Measurements from ENCODE around the gene TSPAN11. TPM values are rescaled to one million over a fixed set of nuclear protein-coding genes. Genes with fewer than 3 reads are reported as not detected.

Gene TSPAN11
- total RNA-seq, 2 donors from 2014 or later: 0.26 to 0.66 TPM

GRCh38 chr12:31035967-31036665 lies 109.6 kb downstream of the TSPAN11 start:
- 78 to 81% methylated on average over 3 to 4 of the region's 4 CpGs for WGBS, 2 donors
- intact Hi-C loops (cut with DNase I): no loop called here
- no peaks in the 10 kb centered on the region for H3K9me3 ChIP-seq
- H3K27me3 ChIP-seq: no peaks in the 10 kb centered on the region
- no peak for TF ChIP-seq CTCF (IDR thresholded peaks at IDR 0.05)
- TF ChIP-seq POLR2A (IDR thresholded peaks at IDR 0.05): no peak
- ATAC-seq (no peak), DNase-seq (no peak)
- H3K4me3 ChIP-seq: no peak overlapping the region
- H3K4me1 ChIP-seq: no peaks in the 10 kb centered on the region
- H3K36me3 ChIP-seq (replicated peaks in 1 of 2; ENCODE audit: insufficient read depth in 1 of 2, low read depth in 2 of 2): no peaks in the 10 kb centered on the region
- H3K27ac ChIP-seq: no peak overlapping the region

DNA sequence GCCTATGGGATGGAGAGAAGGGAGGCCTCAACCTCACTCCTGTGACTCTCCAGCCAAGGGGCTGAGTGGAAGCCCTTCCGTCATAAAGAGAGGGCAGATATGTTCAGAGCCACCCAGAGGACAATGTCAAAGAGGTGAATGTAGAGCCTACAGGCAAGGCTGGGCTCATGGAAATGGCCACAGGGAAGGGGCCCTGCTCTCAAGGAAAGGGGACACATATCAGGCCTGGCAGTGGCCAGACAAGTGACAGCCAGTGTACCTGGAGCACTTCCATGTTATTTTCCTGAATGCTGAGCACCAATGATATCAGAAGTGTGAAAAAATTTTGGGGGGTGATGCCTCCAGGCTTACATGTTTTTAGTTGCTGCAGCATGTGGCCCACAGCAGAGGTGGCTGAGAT lies 110.5 kb downstream of the TSPAN11 start:
- no peaks in the 10 kb centered on the region for H3K4me1 ChIP-seq
- H3K27ac ChIP-seq: no peak overlapping the region
- H3K36me3 ChIP-seq (replicated peaks in 1 of 2; ENCODE audit: insufficient read depth in 1 of 2, low read depth in 2 of 2): no peaks in the 10 kb centered on the region
- H3K4me3 ChIP-seq: no peak overlapping the region
- H3K9me3 ChIP-seq: no peaks in the 10 kb centered on the region
- intact Hi-C loops (cut with DNase I): no loop called here
- no peaks in the 10 kb centered on the region for H3K27me3 ChIP-seq
- ATAC-seq (no peak), DNase-seq (no peak)
- 88 to 100% methylated on average over 1 of the region's 1 CpG for WGBS, 2 donors
- TF ChIP-seq CTCF (IDR thresholded peaks at IDR 0.05): no peak
- TF ChIP-seq POLR2A (IDR thresholded peaks at IDR 0.05): no peak

- no peaks in the 10 kb centered on the region for H3K36me3 ChIP-seq (replicated peaks in 1 of 2; ENCODE audit: insufficient read depth in 1 of 2, low read depth in 2 of 2)
- 81 to 84% methylated on average over 2 of the region's 2 CpGs for WGBS, 2 donors
- H3K4me1 ChIP-seq: no peaks in the 10 kb centered on the region
- intact Hi-C loops (cut with DNase I): no loop called here
- H3K9me3 ChIP-seq: no peaks in the 10 kb centered on the region
- DNase-seq: no peak
- ATAC-seq: no peak
- no peak overlapping the region for H3K27ac ChIP-seq
- no peaks in the 10 kb centered on the region for H3K27me3 ChIP-seq
- H3K4me3 ChIP-seq: no peak overlapping the region
- TF ChIP-seq CTCF (IDR thresholded peaks at IDR 0.05) (no peak), POLR2A (IDR thresholded peaks at IDR 0.05) (no peak)
These were observed 111.4 kb downstream of the TSPAN11 start for GRCh38 chr12:31037931-31038330.

DNA sequence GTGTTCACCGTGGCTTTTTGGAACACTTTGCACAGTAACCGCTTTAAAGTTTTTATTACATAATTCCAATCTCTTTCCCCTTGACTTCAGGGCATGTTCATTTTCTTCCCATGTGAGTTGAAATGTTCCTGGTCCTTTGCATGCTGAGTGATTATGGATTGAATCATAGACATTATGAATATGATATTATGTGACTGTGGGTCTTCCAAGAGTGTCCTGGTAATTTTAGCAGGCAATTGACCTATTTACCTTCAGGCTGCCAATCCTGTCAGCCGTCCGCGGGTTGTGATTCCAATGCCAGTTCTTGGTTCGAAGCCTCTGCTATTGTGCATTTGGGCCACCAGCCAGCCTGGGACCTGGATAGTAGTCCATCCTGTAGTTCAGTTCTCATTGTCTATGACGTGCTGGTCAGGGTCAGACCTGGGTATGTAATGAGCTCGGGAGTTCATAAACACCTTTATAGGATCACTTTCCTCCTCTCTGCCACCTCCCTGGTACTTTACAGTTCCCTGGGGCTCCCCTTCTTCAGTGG lies 114.6 kb downstream of the TSPAN11 start:
- H3K27ac ChIP-seq: no peak overlapping the region
- ATAC-seq (no peak), DNase-seq (no peak)
- TF ChIP-seq POLR2A (IDR thresholded peaks at IDR 0.05) (no peak), CTCF (IDR thresholded peaks at IDR 0.05) (no peak)
- WGBS, 2 donors: 89 to 91% methylated on average over 8 of the region's 8 CpGs
- H3K27me3 ChIP-seq: no peaks in the 10 kb centered on the region
- H3K9me3 ChIP-seq: no peaks in the 10 kb centered on the region
- no peaks in the 10 kb centered on the region for H3K4me1 ChIP-seq
- intact Hi-C loops (cut with DNase I): no loop called here
- no peak overlapping the region for H3K4me3 ChIP-seq
- no peaks in the 10 kb centered on the region for H3K36me3 ChIP-seq (replicated peaks in 1 of 2; ENCODE audit: insufficient read depth in 1 of 2, low read depth in 2 of 2)

Other genes starting within 250 kb of the TSPAN11 start
- gene IPO8, start 230.9 kb upstream of the TSPAN11 start, total RNA-seq: 10 to 100 TPM; 15.8 to 45.4 TPM
- 10 to 100 TPM; 20.8 to 30.4 TPM for gene CAPRIN2, start 171.8 kb upstream of the TSPAN11 start, total RNA-seq
- gene DDX11, start 147.1 kb downstream of the TSPAN11 start, total RNA-seq: 10 to 100 TPM; 34.3 to 41.2 TPM

Measured in body of pancreas (tissue), 4 donors.